ENCODE results near the gene CHST15.

The CHST15 gene

DNA sequence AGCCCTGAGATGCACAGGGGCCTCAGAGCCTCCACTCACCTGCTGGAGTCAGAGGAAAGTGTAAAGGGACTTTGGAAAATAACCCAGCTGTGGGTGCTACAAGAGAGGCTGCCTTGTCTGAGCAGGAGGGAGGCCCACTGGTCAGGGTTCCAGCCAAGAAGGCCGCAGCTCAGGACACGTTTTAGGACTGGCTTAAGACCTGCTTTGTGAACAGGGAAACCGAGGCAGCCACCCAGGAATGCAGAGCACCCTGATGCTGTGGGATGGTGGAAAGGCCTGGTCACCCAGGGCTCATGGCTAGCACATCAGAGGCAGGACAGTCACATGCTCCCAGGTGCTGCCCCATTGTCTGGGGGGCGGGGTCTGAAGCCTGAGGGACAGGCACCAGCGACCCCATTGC, 38.9 kb upstream of the CHST15 start:
- TF ChIP-seq, protein P1, sequence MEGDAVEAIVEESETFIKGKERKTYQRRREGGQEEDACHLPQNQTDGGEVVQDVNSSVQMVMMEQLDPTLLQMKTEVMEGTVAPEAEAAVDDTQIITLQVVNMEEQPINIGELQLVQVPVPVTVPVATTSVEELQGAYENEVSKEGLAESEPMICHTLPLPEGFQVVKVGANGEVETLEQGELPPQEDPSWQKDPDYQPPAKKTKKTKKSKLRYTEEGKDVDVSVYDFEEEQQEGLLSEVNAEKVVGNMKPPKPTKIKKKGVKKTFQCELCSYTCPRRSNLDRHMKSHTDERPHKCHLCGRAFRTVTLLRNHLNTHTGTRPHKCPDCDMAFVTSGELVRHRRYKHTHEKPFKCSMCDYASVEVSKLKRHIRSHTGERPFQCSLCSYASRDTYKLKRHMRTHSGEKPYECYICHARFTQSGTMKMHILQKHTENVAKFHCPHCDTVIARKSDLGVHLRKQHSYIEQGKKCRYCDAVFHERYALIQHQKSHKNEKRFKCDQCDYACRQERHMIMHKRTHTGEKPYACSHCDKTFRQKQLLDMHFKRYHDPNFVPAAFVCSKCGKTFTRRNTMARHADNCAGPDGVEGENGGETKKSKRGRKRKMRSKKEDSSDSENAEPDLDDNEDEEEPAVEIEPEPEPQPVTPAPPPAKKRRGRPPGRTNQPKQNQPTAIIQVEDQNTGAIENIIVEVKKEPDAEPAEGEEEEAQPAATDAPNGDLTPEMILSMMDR (IDR thresholded peaks at IDR 0.05): no peak

DNA sequence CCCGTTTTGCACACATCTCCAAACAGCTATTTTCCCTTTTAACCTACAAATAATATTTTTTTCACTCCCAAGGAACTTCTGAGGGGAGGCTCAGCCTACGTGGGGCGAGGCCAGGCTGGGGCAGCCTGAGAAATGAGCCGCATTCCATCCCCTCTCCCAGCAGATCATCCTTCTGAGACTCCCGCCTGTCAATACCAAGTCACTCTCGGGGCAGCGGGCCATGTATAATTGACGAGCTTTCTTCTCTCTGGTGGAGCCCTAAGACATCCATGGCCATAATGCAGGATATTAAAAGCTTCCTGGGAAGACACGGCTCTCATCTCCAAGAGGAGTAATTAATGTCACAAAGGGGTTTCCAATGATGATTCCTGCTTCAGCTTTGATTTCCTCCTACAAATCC, 37.8 kb upstream of the CHST15 start:
- TF ChIP-seq, protein P1 (IDR thresholded peaks at IDR 0.05): no peak

DNA sequence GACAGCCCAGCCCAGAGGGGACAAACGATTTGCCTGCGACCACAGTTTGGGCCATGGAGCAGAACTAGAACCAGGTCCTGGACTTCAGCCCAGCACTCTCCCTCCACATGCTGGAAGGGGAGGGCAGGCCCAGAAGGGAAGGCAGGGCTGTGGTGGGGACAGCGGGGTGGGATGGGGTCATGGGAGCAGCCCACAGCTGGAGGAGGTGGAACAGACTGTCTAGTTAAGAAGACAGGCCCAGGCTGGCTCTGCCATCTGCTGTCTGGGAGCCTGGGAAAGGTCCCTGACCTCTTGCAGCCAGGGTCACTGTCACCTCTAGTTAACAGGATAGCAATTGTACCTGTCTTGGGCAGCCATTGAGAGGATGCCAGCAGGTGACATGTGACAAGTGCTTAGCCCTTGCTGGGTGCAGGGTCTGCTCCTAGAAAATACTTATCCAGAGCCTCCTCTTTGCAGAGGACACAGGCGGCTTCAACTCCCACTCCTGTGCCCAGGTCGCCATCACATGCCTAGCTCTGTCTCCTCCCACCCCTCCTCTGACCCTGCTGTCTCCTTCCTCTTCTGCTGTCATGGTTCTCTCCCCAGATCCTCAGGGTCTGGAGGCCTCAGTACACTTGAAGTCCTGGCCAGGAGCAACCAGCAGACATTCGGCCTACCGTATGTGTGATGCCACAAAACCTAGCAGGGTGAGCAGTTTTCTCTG, 37.0 kb upstream of the CHST15 start:
- TF ChIP-seq, protein P1 (IDR thresholded peaks at IDR 0.05): no peak

DNA sequence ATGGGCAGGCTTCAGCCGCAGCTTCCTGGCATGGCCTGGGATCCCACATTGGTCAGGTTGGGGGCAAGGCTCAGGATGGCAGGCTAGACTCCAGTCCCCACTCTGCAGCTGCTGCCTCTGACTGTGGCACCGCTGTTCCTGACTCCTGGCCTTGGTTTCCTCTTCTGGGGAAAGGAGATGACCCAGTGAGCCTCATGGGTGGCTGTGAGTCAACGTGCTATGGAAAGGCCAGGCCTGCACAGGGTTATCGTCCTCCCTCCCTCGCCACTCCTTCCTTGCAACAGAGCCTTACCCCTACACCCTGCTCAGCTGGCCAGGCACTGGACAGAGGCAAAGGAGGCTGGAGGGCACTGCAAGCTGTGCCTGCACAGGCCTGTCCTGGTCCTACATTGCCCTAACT, 36.1 kb upstream of the CHST15 start:
- TF ChIP-seq, protein P1 (IDR thresholded peaks at IDR 0.05): no peak

DNA sequence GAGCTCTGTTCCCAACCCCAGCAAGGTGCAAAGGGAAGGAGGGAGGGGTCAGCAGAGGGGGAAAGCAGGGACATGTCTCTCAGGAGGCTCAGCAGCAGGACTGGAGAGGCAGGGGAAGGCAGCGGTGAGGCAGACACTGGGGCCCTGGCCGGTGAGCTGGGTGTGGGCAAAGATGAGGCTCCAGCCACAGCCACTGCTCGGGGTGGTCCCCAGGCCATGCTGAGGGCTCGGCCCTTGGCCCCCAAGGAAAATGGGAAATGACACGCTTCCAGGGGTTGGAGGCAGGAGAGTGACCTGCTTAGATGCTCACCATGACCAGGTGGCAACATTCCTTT, 35.4 kb upstream of the CHST15 start:
- TF ChIP-seq, protein P1 (IDR thresholded peaks at IDR 0.05): no peak

DNA sequence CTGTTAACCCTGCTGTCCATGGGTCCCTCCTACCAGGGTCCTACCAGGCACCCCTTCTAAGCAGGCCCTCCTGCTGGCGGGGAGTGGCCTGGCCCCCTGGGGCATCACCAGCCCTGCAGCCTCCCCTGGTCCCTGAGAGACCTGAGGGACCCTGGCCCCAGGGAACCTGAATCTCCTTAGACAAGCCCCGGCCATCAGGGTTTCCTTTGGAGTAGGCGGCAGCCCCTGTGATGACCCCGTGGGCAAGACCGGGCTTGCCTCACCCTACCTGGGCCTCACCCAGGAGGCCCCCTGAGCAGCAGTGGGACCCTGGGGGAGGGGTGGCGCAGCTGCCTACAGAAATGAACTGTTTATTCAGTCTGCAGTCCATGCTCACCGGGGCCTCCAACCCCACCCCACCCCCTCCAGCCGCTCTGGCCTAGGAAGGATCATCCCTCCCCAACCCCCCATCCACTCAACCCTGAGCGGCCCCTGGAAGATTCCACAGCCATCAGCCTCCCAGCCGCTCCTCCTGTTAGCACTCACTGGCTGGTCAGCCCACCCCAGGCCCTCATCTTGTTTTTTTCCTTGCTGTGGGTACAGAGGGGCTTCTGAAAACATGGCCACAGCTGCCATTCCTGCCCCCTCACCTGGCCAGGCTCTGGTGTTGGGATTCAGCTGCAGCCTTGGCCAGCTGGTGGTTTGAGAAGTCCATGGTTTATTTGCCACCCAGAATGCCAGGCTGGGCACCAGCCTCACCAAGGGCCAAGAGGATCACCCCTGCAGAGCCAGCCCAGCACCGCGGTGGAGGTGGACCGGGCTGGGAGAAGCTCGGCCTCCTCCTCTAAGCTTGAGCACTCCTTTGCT, 34.8 kb upstream of the CHST15 start:
- TF ChIP-seq, protein P1 (IDR thresholded peaks at IDR 0.05): no peak

DNA sequence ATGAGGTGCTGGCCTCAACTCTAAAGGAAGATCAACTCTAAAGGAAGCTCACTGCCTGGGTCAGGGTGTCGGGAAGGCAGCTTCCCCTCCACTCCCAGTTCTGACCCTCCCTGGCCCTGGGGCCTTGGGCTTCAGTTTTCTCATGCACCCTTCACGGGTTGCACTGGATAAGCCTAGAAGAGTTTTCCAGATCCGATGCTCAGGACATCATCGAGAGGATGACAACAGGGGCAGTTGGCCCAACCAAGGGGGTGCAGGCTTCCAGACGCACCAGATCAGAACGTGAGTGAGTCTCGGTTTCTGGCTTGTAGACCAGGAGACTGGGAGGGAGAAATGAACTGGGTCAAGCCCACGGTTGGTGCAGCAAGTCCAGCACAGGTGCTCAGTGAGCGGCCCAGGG, 34.2 kb upstream of the CHST15 start:
- TF ChIP-seq, protein P1 (IDR thresholded peaks at IDR 0.05): no peak
